ENCODE measurements around the gene GREM1.

GRCh38 chr15:32774022-32774421 lies 56.2 kb downstream of the GREM1 start:
- no peak for TF ChIP-seq RAD21 (IDR thresholded peaks at IDR 0.05; ENCODE audit: low read length)
- TF ChIP-seq FOXM1 (IDR thresholded peaks at IDR 0.05; ENCODE audit: low read depth): 0 out of 2 replicates have a peak, but pooled peaks have one; percentile 12
- TF ChIP-seq CTCF (IDR thresholded peaks at IDR 0.05): no peak

Data from SK-N-SH (cell line).